PC-3 (cell line): ENCODE results near the gene ALX4.

Experiments
- EZH2 ChIP-seq: fragments of 300-600 bp; sonication (generic); IDR thresholded peaks from one replicate; pipeline ENCODE4 v1.6.1; 2017; ENCODE audit warnings: antibody characterized with exemption, mild to moderate bottlenecking, low read length; ENCODE audit not compliant: unreplicated experiment
- TF ChIP-seq, protein P1 (sequence below): fragments of 300-600 bp; sonication (generic); conservative IDR thresholded peaks from 2 replicates; pipeline ENCODE4 v1.5.1; 2017; ENCODE audit warnings: antibody characterized with exemption, low read depth, mild to moderate bottlenecking, low read length

DNA sequence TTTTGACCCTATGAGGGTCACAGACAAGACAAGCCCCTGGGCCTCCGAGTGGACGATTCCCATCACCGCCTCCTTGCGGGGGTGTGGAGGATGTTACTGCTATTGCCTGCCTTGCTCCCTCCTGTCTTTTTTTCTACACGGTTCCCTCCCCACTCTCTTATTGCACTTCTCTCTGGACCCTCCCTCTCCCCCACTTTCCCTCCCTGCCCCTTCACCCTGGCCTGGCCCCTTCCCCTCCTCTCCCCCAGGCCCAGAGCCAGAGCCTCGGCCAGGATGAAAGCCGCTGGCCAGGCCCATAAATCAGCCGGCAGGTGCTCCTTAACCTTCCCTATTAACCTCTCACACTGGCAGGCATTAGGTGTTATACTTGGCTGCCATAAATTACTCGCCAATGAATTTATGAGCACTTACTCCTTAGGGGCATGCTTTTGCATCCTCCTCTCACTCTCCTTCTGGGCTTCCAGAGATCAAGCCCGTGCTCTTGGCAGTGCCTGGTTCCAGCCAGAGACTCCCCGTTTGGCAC lies 18.3 kb upstream of the ALX4 start:
- TF ChIP-seq EZH2, result no peak
- TF ChIP-seq, protein P1, sequence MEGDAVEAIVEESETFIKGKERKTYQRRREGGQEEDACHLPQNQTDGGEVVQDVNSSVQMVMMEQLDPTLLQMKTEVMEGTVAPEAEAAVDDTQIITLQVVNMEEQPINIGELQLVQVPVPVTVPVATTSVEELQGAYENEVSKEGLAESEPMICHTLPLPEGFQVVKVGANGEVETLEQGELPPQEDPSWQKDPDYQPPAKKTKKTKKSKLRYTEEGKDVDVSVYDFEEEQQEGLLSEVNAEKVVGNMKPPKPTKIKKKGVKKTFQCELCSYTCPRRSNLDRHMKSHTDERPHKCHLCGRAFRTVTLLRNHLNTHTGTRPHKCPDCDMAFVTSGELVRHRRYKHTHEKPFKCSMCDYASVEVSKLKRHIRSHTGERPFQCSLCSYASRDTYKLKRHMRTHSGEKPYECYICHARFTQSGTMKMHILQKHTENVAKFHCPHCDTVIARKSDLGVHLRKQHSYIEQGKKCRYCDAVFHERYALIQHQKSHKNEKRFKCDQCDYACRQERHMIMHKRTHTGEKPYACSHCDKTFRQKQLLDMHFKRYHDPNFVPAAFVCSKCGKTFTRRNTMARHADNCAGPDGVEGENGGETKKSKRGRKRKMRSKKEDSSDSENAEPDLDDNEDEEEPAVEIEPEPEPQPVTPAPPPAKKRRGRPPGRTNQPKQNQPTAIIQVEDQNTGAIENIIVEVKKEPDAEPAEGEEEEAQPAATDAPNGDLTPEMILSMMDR, result no peak
